K562 (cell line): ENCODE data around the gene PTP4A2. TPM values are rescaled to one million over a fixed set of nuclear protein-coding genes. Genes with fewer than 3 reads are reported as not detected.

ENCODE experiments used
- ATAC-seq: fragments of 200-7000 bp; cut with Tn5 transposase; 3 replicates; pipeline ENCODE4 v1.9.1; 2020; ENCODE audit warnings: moderate library complexity
- BruUV-seq: library from RNA; stranded (reverse); fragments of 400-500 nt; replicated peaks from 2 replicates; lab custom pipeline; 2021; lab: Mats Ljungman, UMichigan
- CTCF ChIA-PET: fragments of 300-600 bp; formaldehyde crosslinking; extraction: SDS; loops from one replicate; lab custom pipeline; 2021; ENCODE audit warnings: low intra/inter-chr PET ratio; lab: Yijun Ruan, JAX
- POLR2A ChIA-PET: fragments of 300-600, 350-650 bp; sonication (Branson Sonifier 250); formaldehyde crosslinking; extraction: SDS; loops from one replicate; lab custom pipeline; 2021; ENCODE audit warnings: antibody characterized with exemption, inconsistent platforms; lab: Yijun Ruan, JAX
- DNase-seq, 4 experiments: peaks; one replicate each; pipeline versions ENCODE4 v3.0.0 to v3.0.0-alpha.2; 2011 to 2018; ENCODE audit warnings: low spot score in 3 of 4, mixed read lengths in 3 of 4; ENCODE audit errors: extremely low read depth in 1 of 4
- FAIRE-seq: peaks from 2 replicates; lab custom pipeline; 2011; peaks lifted over from hg19 to GRCh38; lab: Jason Lieb, UNC
- H2AFZ ChIP-seq: 2 replicates; pipeline ENCODE4 v1.6.0; 2011; ENCODE audit warnings: low read depth, low read length, control low read depth, inconsistent platforms
- H3K27ac ChIP-seq: fragments of 200-600 bp; 3 replicates; pipeline ENCODE4 v1.8.0; 2011; ENCODE audit warnings: low read depth, mild to moderate bottlenecking, control low read depth, inconsistent platforms, low read length, moderate library complexity, mixed read lengths; ENCODE audit errors: extremely low read depth
- H3K27me3 ChIP-seq, 2 experiments: fragments of 300-600 bp in 1 of 2; 2 replicates in 1 of 2; 3 replicates in 1 of 2; pipeline versions ENCODE4 v1.6.0 to v1.8.0; 2011; ENCODE audit warnings: inconsistent platforms in 2 of 2, low read length in 2 of 2, mild to moderate bottlenecking in 1 of 2, mixed read lengths in 1 of 2, moderate library complexity in 1 of 2; ENCODE audit not compliant: control insufficient read depth in 2 of 2, insufficient read depth in 2 of 2
- H3K36me3 ChIP-seq: fragments of 300-600 bp; 3 replicates; pipeline ENCODE4 v1.8.0; 2011; ENCODE audit warnings: mild to moderate bottlenecking, low read length, inconsistent platforms; ENCODE audit not compliant: control insufficient read depth, insufficient read depth
- H3K4me1 ChIP-seq, 2 experiments: fragments of 200-600 bp in 1 of 2; replicated peaks in 1 of 2; 2 replicates in 1 of 2; 3 replicates in 1 of 2; pipeline versions ENCODE4 v1.5.1 to v1.8.0; 2011; ENCODE audit warnings: inconsistent platforms in 2 of 2, low read length in 2 of 2, mild to moderate bottlenecking in 1 of 2, mixed read lengths in 1 of 2, moderate library complexity in 1 of 2; ENCODE audit not compliant: control insufficient read depth in 2 of 2, insufficient read depth in 2 of 2
- H3K4me2 ChIP-seq: 2 replicates; pipeline ENCODE4 v1.6.1; 2011; ENCODE audit warnings: low read length, control low read depth, inconsistent platforms, mixed read lengths; ENCODE audit not compliant: insufficient read depth
- H3K4me3 ChIP-seq: fragments of 200-600 bp; sonication (generic), shearing (Covaris generic); 2 replicates; pipeline ENCODE4 v1.5.1; 2016; ENCODE audit warnings: control low read depth, inconsistent platforms
- H3K79me2 ChIP-seq: fragments of 200-600 bp; 3 replicates; pipeline ENCODE4 v1.8.0; 2011; ENCODE audit warnings: low read length, inconsistent platforms; ENCODE audit not compliant: control insufficient read depth, insufficient read depth
- H3K9ac ChIP-seq, 2 experiments: 2 replicates each; pipeline versions ENCODE4 v1.6.0 to v1.6.1; 2011; ENCODE audit warnings: low read depth in 2 of 2, low read length in 2 of 2, control low read depth in 1 of 2, inconsistent platforms in 1 of 2, mild to moderate bottlenecking in 1 of 2, mixed read lengths in 1 of 2; ENCODE audit not compliant: insufficient read depth in 1 of 2
- H3K9me1 ChIP-seq: one replicate; pipeline ENCODE4 v1.6.0; 2011; ENCODE audit warnings: inconsistent platforms, mild to moderate bottlenecking, low read length, moderate library complexity; ENCODE audit not compliant: control insufficient read depth, insufficient read depth
- H3K9me3 ChIP-seq: replicated peaks from 2 replicates; pipeline ENCODE4 v1.5.1; 2011; ENCODE audit warnings: low read depth, low read length, inconsistent platforms; ENCODE audit not compliant: control insufficient read depth, insufficient read depth
- H4K20me1 ChIP-seq: replicated peaks from 2 replicates; pipeline ENCODE4 v1.6.1; 2011; ENCODE audit warnings: low read length, inconsistent platforms, mixed read lengths; ENCODE audit not compliant: control insufficient read depth, insufficient read depth
- ARNT ChIP-seq, 2 experiments: fragments of 450-650 bp; IDR thresholded peaks; 2 replicates each; pipeline ENCODE4 v1.6.1; 2016; ENCODE audit warnings: mild to moderate bottlenecking in 1 of 2
- MEIS2 ChIP-seq: fragments of 450-650 bp; IDR thresholded peaks from 2 replicates; pipeline ENCODE4 v1.6.1; 2014; ENCODE audit warnings: mild to moderate bottlenecking; ENCODE audit not compliant: partially characterized antibody
- NFE2 ChIP-seq: IDR thresholded peaks from 2 replicates; pipeline ENCODE4 v1.6.1; 2014; ENCODE audit warnings: antibody characterized with exemption, low read depth
- TRIM24 ChIP-seq, 2 experiments: fragments of 450-650 bp; IDR thresholded peaks; 2 replicates each; pipeline ENCODE4 v1.6.1; 2016
- XRCC5 ChIP-seq: fragments of 200-400 bp; formaldehyde crosslinking; IDR thresholded peaks from 2 replicates; pipeline ENCODE4 v1.6.1; 2017; ENCODE audit warnings: low read depth, mild to moderate bottlenecking, low read length
- ZNF12 ChIP-seq: sonication (generic); formaldehyde crosslinking; IDR thresholded peaks from 2 replicates; pipeline ENCODE4 v1.4.0; 2020; ENCODE audit warnings: mild to moderate bottlenecking, missing genetic modification reagents
- WGBS: fragments of 100-300 bp; shearing (Covaris generic); methylation state at CpG from one replicate; pipeline ENCODE4 v1.1.6; 2016; ENCODE audit warnings: low coverage, mixed read lengths; ENCODE audit not compliant: insufficient coverage; ENCODE audit errors: missing lambda C conversion rate; 5-methylcytosine and 5-hydroxymethylcytosine counted together
- in situ Hi-C: fragments of 300-500 bp; cut with MboI; formaldehyde crosslinking; loops from 4 replicates; pipeline ENCODE4 v1.15.0; 2018; ENCODE audit warnings: inconsistent platforms, mixed read lengths
- intact Hi-C: fragments of 100-400 bp; cut with micrococcal nuclease; formaldehyde crosslinking; loops from 2 replicates; pipeline ENCODE4 v1.14.2; 2022
- polyA plus RNA-seq, 8 experiments: library from polyadenylated mRNA; depleted of rRNA in 4 of 8; stranded (reverse) in 5 of 8; unstranded in 3 of 8; fragments of >200 nt; fragmentation: Nextera tagmentation in 2 of 8; fragmentation: Illumina TruSeq in 1 of 8; extraction: Ambion mirVana in 2 of 8; extraction: Trizol in 1 of 8; gene quantifications; 2 replicates each; pipeline versions ENCODE4 v1.2.1 to v1.2.3, GENCODE V29; 2011 to 2014; ENCODE audit warnings: inconsistent platforms in 1 of 8, missing spikeins in 1 of 8
- total RNA-seq, 7 experiments: library from RNA; depleted of rRNA in 6 of 7; stranded (reverse); fragments of >200 nt in 6 of 7; fragmentation: Illumina TruSeq in 2 of 7; extraction: Trizol in 2 of 7; gene quantifications; 2 replicates each; pipeline versions ENCODE4 v1.2.1 to v1.2.3, GENCODE V29; 2011 to 2021; ENCODE audit warnings: low replicate concordance in 1 of 7
- TF ChIP-seq, protein P1 (sequence below): fragments of 250-450 bp; sonication (Bioruptor Pico); IDR thresholded peaks from 2 replicates; pipeline ENCODE4 v1.4.0; 2020; ENCODE audit warnings: mild to moderate bottlenecking, moderate library complexity

PTP4A2 gene
- total and polyA plus RNA-seq, 9 of the 15 experiments (the other 6 are each of a cell fraction or from before 2014, with no cell fraction given), result 197 to 870 (median 480) TPM

DNA sequence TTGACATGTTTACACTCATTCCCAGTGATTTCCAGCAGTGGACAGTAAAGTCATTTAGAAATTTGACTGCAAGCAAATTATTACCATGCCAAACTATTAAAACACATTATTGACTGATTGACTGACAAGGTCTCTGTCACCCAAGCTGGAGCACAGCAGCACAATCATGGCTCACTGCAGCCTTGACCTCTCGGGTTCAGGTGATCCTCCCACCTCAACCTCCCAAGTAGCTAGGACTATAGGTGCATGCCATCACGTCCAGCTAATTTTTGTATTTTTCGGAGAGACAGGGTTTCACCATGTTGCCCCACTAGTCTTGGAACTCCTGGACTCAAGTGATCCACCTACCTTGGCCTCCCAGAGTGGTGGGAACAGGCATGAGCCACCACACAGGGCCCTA is 24.2 kb downstream of the PTP4A2 start:
- no peaks in the 10 kb centered on the region; a peak in 1 of 5 replicates for H3K27me3 ChIP-seq
- H3K9me3 ChIP-seq, result no peaks in the 10 kb centered on the region
- FAIRE-seq (no peak), DNase-seq (no peak), ATAC-seq (peak; percentile 27; the same call in 1 of the 3 replicates)
- no peak overlapping the region for H3K27ac ChIP-seq
- peaks cover 90% of the 10 kb centered on the region for H3K79me2 ChIP-seq
- no TSS peak for BruUV-seq
- no peak overlapping the region for H3K4me2 ChIP-seq
- intact Hi-C loops, result no loop called here
- 79% methylated on average over 3 of the region's 3 CpGs for WGBS
- no peak overlapping the region for H3K4me3 ChIP-seq
- H3K4me1 ChIP-seq, result peaks cover 3 to 6% of the 10 kb centered on the region in 2 experiments; a peak in 2 of 5 replicates
- ChIA-PET CTCF (no interaction called here), POLR2A (interaction anchor here (0.7 to 7.2 kb wide), 7 partner anchors 8 to 36 kb away, joined by 3 to 69 read pairs (median 5); partner anchors contain the start of gene PTP4A2)
- H4K20me1 ChIP-seq, result peaks cover 11% of the 10 kb centered on the region; the same call in 1 of the 2 replicates
- H2AFZ ChIP-seq, result no peak overlapping the region
- TF ChIP-seq XRCC5 (no peak), ZNF12 (CRISPR knock-in tag) (peak; percentile 59; the same call in 1 of the 2 replicates), TRIM24 (IDR thresholded peaks at IDR 0.05) (no peak)
- in situ Hi-C loops, result no loop called here
- no peak overlapping the region for H3K9ac ChIP-seq
- no peaks in the 10 kb centered on the region for H3K9me1 ChIP-seq
- peaks cover 96% of the 10 kb centered on the region for H3K36me3 ChIP-seq

DNA sequence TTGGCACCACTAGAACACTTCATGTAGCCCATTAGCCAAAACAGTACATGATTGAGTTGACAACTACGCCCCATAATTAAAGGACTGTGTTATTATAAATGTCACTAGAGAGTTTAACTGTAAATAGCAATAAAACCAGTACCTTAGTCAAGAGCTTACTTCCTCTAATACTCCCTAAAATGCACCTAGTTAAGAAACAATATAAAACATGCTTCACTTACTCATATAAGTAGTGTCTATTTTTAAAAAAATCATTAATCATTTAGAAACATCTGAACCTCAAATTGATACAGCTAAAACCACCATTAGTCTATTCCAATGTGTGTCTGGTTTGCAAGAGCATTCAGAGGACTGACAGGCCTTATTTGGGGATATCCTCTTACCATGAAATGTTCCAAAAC is 25.3 kb downstream of the PTP4A2 start:
- DNase-seq, result no peak
- peaks cover 11% of the 10 kb centered on the region; the same call in 1 of the 2 replicates for H4K20me1 ChIP-seq
- H2AFZ ChIP-seq, result no peak overlapping the region
- no peak overlapping the region for H3K9ac ChIP-seq
- no peaks in the 10 kb centered on the region; a peak in 1 of 5 replicates for H3K27me3 ChIP-seq
- H3K4me2 ChIP-seq, result no peak overlapping the region
- POLR2A ChIA-PET, result interaction anchor here (0.6 to 7.2 kb wide), 6 partner anchors 9 to 43 kb away, joined by 3 to 69 read pairs (median 6); no protein-coding TSS in a partner anchor
- in situ Hi-C loops (no loop called here), intact Hi-C loops (no loop called here)
- 95% methylated on average over 1 of the region's 1 CpG for WGBS
- no TSS peak for BruUV-seq
- FAIRE-seq, result no peak
- H3K36me3 ChIP-seq, result peaks cover 94% of the 10 kb centered on the region
- H3K27ac ChIP-seq, result no peak overlapping the region
- peaks cover 3 to 6% of the 10 kb centered on the region in 2 experiments; a peak in 2 of 5 replicates for H3K4me1 ChIP-seq
- H3K9me1 ChIP-seq, result no peaks in the 10 kb centered on the region
- H3K9me3 ChIP-seq, result no peaks in the 10 kb centered on the region
- H3K79me2 ChIP-seq, result peaks cover 83% of the 10 kb centered on the region
- CTCF ChIA-PET, result no interaction called here
- ATAC-seq, result no peak
- no peak overlapping the region for H3K4me3 ChIP-seq
- peak; percentile 4 for TF ChIP-seq MEIS2
- TF ChIP-seq ARNT (IDR thresholded peaks at IDR 0.05), result no peak
- TF ChIP-seq, protein P1, sequence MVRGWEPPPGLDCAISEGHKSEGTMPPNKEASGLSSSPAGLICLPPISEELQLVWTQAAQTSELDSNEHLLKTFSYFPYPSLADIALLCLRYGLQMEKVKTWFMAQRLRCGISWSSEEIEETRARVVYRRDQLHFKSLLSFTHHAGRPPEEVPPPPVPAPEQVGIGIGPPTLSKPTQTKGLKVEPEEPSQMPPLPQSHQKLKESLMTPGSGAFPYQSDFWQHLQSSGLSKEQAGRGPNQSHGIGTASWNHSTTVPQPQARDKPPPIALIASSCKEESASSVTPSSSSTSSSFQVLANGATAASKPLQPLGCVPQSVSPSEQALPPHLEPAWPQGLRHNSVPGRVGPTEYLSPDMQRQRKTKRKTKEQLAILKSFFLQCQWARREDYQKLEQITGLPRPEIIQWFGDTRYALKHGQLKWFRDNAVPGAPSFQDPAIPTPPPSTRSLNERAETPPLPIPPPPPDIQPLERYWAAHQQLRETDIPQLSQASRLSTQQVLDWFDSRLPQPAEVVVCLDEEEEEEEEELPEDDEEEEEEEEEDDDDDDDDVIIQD (CRISPR knock-in tag), result no peak
- no peak for TF ChIP-seq NFE2
